OCI-LY7 (cell line): ENCODE results near the gene ICAM2. TPM values are rescaled to one million over a fixed set of nuclear protein-coding genes. Genes with fewer than 3 reads are reported as not detected.

Source experiments
- Bru-seq: library from RNA; stranded (reverse); fragments of 400-500 nt; gene quantifications from one replicate; lab custom pipeline; 2021; lab: Mats Ljungman, UMichigan
- BruChase-seq, 2 experiments: library from RNA; stranded (reverse); fragments of 400-500 nt; gene quantifications; one replicate each; lab custom pipeline; 2021; lab: Mats Ljungman, UMichigan
- BruUV-seq: library from RNA; stranded (reverse); fragments of 400-500 nt; replicated peaks from 2 replicates; lab custom pipeline; 2021; lab: Mats Ljungman, UMichigan
- CTCF ChIA-PET: fragments of 300-600 bp; sonication (Branson Sonifier 250); formaldehyde crosslinking; loops from one replicate; lab custom pipeline; 2022; ENCODE audit warnings: antibody characterized with exemption; ENCODE audit not compliant: unreplicated experiment; lab: Charles Lee
- POLR2A ChIA-PET: fragments of 300-600 bp; sonication (Branson Sonifier 250); formaldehyde crosslinking; loops from one replicate; lab custom pipeline; 2022; ENCODE audit warnings: antibody characterized with exemption; lab: Charles Lee
- DNase-seq: peaks from one replicate; pipeline ENCODE4 v3.0.0-alpha.2; 2015; ENCODE audit warnings: low spot score
- H2AFZ ChIP-seq: fragments of 200-600 bp; sonication (generic), shearing (Covaris generic); 2 replicates; pipeline ENCODE4 v1.6.1; 2014; ENCODE audit warnings: mild to moderate bottlenecking, antibody characterized with exemption, low read length, moderate library complexity
- H3K27ac ChIP-seq: fragments of 200-600 bp; sonication (generic); 2 replicates; pipeline ENCODE4 v1.5.1; 2014; ENCODE audit warnings: mixed run types, low read depth, mild to moderate bottlenecking, moderate library complexity, low read length, inconsistent platforms; ENCODE audit not compliant: poor library complexity, severe bottlenecking
- H3K36me3 ChIP-seq: fragments of 200-600 bp; sonication (generic); 2 replicates; pipeline ENCODE4 v1.6.1; 2014; ENCODE audit warnings: mild to moderate bottlenecking, antibody characterized with exemption, low read length, moderate library complexity, mixed read lengths; ENCODE audit not compliant: insufficient read depth
- H3K4me1 ChIP-seq: fragments of 200-600 bp; sonication (generic); 2 replicates; pipeline ENCODE4 v1.5.1; 2014; ENCODE audit warnings: mild to moderate bottlenecking, low read length; ENCODE audit not compliant: insufficient read depth, poor library complexity, severe bottlenecking
- H3K4me2 ChIP-seq: fragments of 200-600 bp; sonication (generic); 2 replicates; pipeline ENCODE4 v1.6.1; 2014; ENCODE audit warnings: mild to moderate bottlenecking, low read length
- H3K4me3 ChIP-seq: fragments of 200-600 bp; sonication (generic); 2 replicates; pipeline ENCODE4 v1.5.1; 2014; ENCODE audit warnings: mild to moderate bottlenecking, low read depth, low read length; ENCODE audit not compliant: poor library complexity, severe bottlenecking
- H3K79me2 ChIP-seq: fragments of 200-600 bp; sonication (generic); 2 replicates; pipeline ENCODE4 v1.6.1; 2016; ENCODE audit warnings: low read depth, mild to moderate bottlenecking, low read length, moderate library complexity, mixed read lengths; ENCODE audit not compliant: insufficient read depth
- H3K9me2 ChIP-seq: fragments of 200-600 bp; sonication (generic); 2 replicates; pipeline ENCODE4 v1.6.1; 2016; ENCODE audit warnings: mild to moderate bottlenecking, low read length, mixed read lengths; ENCODE audit not compliant: insufficient read depth
- H3K9me3 ChIP-seq: fragments of 200-600 bp; sonication (generic); 2 replicates; pipeline ENCODE4 v1.6.1; 2014; ENCODE audit warnings: mild to moderate bottlenecking, mixed run types, low read length, mixed read lengths
- H4K20me1 ChIP-seq: fragments of 200-600 bp; sonication (generic); 2 replicates; pipeline ENCODE4 v1.6.1; 2014; ENCODE audit warnings: mild to moderate bottlenecking, antibody characterized with exemption, low read length, moderate library complexity, mixed read lengths; ENCODE audit not compliant: insufficient read depth
- EZH2phosphoT487 ChIP-seq: fragments of 200-600 bp; sonication (generic); IDR thresholded peaks from 2 replicates; pipeline ENCODE4 v1.6.1; 2018; ENCODE audit warnings: low read depth, borderline replicate concordance, mild to moderate bottlenecking, mixed run types, antibody characterized with exemption, low read length, moderate library complexity, mixed read lengths
- intact Hi-C: fragments of 100-400 bp; cut with micrococcal nuclease; formaldehyde crosslinking; loops from one replicate; pipeline ENCODE4 v1.10.0; 2022; ENCODE audit not compliant: unreplicated experiment
- long read RNA-seq: library from polyadenylated mRNA; stranded (forward); transcript quantifications from one replicate; pipeline ENCODE4 v2.0.0, GENCODE V29; 2022
- total RNA-seq, 2 experiments: library from RNA; depleted of rRNA in 1 of 2; stranded (reverse); fragments of >200 nt in 1 of 2; shearing (Covaris generic) in 1 of 2; gene quantifications; 2 replicates each; pipeline ENCODE4 v1.2.3, GENCODE V29; 2014 to 2022
- TF ChIP-seq, protein P1 (sequence below): fragments of 200-600 bp; sonication (generic); conservative IDR thresholded peaks from 2 replicates; pipeline ENCODE4 v1.5.1; 2014; ENCODE audit warnings: mild to moderate bottlenecking, antibody characterized with exemption, low read length, moderate library complexity, mixed read lengths

ICAM2 gene
- total RNA-seq (2014; rRNA removed; shearing (Covaris generic)) (76.4 and 112 TPM in 2 replicates), total RNA-seq (2022) (79.1 and 88.7 TPM in 2 replicates), Bru-seq, nascent RNA (percentile 87 among the genes with signal in this experiment), BruChase-seq, experiment 1, labeled RNA remaining after a 6-hour chase (percentile 89 among the genes with signal in this experiment), BruChase-seq, experiment 2, labeled RNA remaining after a 2-hour chase (percentile 85 among the genes with signal in this experiment)
- long read RNA-seq, transcript ICAM2-202 (5 exons, 1,252 nt), result minor isoform, 10 of 140 reads
- long read RNA-seq, transcript ICAM2-207 (6 exons, 1,154 nt), result minor isoform, 6 of 140 reads
- long read RNA-seq, transcript ICAM2-208 (5 exons, 1,103 nt), result major isoform, 91 of 140 reads
- long read RNA-seq, partial matches to known transcripts, result 11 of 140 reads
- long read RNA-seq, other reads (novel, unspliced or antisense), result 16 of 140 reads

DNA sequence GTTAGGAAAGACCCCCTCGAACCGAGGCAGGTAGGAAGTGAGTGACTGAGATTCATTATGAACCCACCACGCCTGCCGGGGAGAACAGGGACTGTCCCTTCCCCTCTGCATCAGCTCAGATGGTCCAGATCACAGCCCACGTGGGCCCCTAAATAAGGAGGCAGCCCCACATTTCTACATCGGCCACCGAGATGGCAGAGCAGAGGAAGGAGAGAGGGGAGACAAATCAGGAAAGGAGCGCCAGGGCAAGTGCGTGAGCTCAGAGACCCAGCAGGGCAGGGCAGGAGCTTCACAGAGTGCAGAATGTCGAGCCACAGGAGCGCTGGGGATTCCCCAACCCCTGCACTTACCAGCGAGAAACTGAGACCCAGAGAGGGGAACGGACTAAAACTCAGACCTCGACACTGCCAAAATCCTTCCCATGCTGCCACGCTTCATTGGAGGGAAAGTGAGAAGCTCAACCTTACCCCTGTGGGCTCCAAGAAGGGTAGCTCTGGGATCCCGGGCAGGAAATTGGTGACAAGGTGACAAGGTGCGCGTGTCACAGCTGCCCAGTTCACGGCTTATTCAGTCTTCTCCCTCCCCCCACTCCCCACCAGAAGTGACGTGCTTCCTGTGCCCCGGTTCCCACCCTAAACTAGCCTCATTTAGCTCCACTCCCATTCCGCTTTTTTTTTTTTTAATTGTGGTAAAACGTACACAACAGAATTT is at the start of gene ICAM2:
ICAM2 (minus strand) TSS at position 578 of the 711 bp plus-strand sequence. CDS start 13,942 bp downstream, outside the sequence.
- Histone ChIP-seq H2AFZ (peak within 1 kb of the TSS; percentile 39; the same call in 1 of the 2 replicates), H3K9me3 (no peaks in the 10 kb centered on the region), H4K20me1 (no peaks in the 10 kb centered on the region), H3K4me2 (peak within 1 kb of the TSS; percentile 82), H3K4me3 (peak within 1 kb of the TSS; percentile 79), H3K9me2 (no peaks in the 10 kb centered on the region), H3K4me1 (peaks cover 67% of the 10 kb centered on the region), H3K27ac (peak within 1 kb of the TSS; percentile 97), H3K36me3 (no peaks in the 10 kb centered on the region), H3K79me2 (peaks cover 50% of the 10 kb centered on the region)
- CTCF ChIA-PET, result interaction anchor here (0.5 to 1.4 kb wide), 4 partner anchors 8 to 101 kb away, joined by 3 to 4 read pairs (median 3); no protein-coding TSS in a partner anchor
- BruUV-seq, result TSS peak; percentile 94
- POLR2A ChIA-PET, result interaction anchor here (0.6 to 4.2 kb wide), 16 partner anchors 38 to 128 kb away, joined by 3 to 43 read pairs (median 4); partner anchors contain the start of genes CD79B and ERN1
- TF ChIP-seq, protein P1, sequence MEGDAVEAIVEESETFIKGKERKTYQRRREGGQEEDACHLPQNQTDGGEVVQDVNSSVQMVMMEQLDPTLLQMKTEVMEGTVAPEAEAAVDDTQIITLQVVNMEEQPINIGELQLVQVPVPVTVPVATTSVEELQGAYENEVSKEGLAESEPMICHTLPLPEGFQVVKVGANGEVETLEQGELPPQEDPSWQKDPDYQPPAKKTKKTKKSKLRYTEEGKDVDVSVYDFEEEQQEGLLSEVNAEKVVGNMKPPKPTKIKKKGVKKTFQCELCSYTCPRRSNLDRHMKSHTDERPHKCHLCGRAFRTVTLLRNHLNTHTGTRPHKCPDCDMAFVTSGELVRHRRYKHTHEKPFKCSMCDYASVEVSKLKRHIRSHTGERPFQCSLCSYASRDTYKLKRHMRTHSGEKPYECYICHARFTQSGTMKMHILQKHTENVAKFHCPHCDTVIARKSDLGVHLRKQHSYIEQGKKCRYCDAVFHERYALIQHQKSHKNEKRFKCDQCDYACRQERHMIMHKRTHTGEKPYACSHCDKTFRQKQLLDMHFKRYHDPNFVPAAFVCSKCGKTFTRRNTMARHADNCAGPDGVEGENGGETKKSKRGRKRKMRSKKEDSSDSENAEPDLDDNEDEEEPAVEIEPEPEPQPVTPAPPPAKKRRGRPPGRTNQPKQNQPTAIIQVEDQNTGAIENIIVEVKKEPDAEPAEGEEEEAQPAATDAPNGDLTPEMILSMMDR, result no peak
- TF ChIP-seq EZH2phosphoT487, result no peak
- DNase-seq, result peak; percentile 91
- intact Hi-C loops, result loop anchor here (1.0 to 5.0 kb wide), 2 partner anchors 56 to 88 kb away; partner anchors contain the start of gene CD79B

DNA sequence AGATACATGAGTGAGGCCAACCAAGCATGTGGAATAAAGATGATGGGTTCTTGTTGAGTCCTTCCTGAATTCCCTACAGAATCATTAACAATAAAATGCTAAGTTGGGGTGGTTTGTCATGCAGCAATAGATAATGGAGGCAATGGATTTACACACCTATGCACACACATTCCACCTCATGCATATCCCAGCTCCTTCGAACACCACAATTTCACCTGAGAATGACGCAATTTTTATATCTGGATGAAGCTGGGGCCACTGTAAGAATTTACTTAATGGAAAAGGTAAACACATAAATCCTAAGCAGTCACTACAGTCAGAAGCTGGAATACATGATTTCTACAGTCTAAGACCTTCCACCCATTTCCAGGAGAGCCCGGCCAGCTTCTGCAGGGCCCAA is 49.8 kb upstream of the ICAM2 start:
- POLR2A ChIA-PET, result interaction anchor here (0.9 kb wide), 1 partner anchor 32 kb away, joined by 3 read pairs; no protein-coding TSS in a partner anchor
- peaks cover 63% of the 10 kb centered on the region for H3K36me3 ChIP-seq

More for the DNA sequence above, 49.8 kb upstream of the ICAM2 start:
- H3K9me3 ChIP-seq, result peaks cover 38% of the 10 kb centered on the region
- no peak overlapping the region for H2AFZ ChIP-seq
- DNase-seq, result no peak
- BruUV-seq, result no TSS peak
- no peak overlapping the region for H3K27ac ChIP-seq
- CTCF ChIA-PET, result no interaction called here
- TF ChIP-seq EZH2phosphoT487, result no peak
- TF ChIP-seq, protein P1, result no peak
- no peak overlapping the region for H3K4me2 ChIP-seq
- no peaks in the 10 kb centered on the region for H3K79me2 ChIP-seq
- intact Hi-C loops, result no loop called here
- no peaks in the 10 kb centered on the region for H4K20me1 ChIP-seq
- H3K4me1 ChIP-seq, result peaks cover 38% of the 10 kb centered on the region
- H3K9me2 ChIP-seq, result no peaks in the 10 kb centered on the region
- no peak overlapping the region for H3K4me3 ChIP-seq
